Measurements from ENCODE around the gene TNFAIP8.

Gene TNFAIP8

DNA sequence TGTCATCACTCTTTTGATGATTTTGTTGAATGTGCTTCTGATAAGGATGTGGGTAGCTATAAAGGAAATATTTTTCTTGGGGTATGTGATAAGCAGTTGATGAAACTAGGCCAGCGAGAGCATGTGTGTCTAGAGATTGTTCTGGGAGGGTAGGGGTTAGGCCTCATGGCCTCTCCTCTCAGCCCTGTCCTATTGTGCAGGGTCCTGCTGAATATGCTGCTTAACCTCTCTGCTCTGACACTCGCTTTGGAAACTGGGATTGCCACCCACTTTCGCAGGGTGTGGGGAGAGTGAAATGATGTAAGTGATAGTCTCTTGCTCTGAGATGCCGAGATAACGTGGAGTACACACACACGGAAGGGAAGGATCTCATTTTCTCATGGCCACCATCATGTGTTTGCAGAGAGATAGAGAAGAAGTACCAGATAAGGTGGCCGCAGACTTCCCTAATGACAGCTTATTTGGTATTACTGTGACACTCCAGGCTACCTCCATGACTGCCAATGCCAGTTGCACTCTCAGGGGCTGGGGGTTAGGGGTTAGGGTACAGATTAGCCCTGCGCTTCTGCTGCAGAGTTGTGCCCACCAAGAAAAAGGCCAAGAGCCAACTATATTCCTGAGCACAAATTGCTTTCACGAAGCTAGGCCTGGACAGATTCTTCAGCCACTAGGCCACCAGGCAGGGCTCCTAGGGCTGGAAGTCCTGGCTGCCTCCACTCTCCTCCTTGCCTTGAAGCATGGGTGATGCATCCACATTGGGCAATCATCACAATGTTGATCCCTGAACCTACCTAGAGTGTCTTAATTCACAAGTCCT lies 25.2 kb upstream of the TNFAIP8 start:
- H3K27me3 ChIP-seq (ENCODE audit: insufficient read depth, poor library complexity, severe bottlenecking) = no peaks in the 10 kb centered on the region
- no peak for DNase-seq (ENCODE audit: low spot score)

DNA sequence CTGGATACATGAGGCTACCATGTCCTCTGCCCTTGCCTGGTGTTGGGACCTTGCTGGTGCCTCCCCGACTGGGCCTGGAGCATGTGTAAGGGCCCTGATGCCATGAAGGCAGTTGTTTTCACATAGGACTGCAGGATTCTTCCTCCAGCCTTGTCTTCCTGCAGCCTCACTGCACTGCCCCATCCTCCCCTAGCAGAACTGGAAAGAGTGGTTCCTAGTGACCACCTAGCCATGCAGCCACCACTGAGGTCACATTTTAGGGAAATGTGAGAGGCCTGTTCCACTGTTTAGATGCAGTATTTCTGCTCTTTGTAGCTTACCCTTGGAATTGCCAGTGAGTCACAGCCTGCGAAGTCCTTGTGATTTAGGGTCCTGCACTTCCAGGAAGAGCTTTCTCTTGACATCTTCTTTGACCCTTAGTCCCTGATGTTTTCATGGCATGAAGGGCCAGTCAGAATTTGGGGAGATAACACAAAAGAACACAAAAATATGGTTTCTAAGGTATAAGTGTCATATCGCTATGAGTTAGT lies 24.2 kb upstream of the TNFAIP8 start:
- H3K9me3 ChIP-seq (ENCODE audit: severe bottlenecking) = no peaks in the 10 kb centered on the region
- no peak for TF ChIP-seq CTCF (IDR thresholded peaks at IDR 0.05; ENCODE audit: poor library complexity, severe bottlenecking)
- no peak for DNase-seq (ENCODE audit: low spot score)
- H3K4me3 ChIP-seq (ENCODE audit: severe bottlenecking) = no peak overlapping the region
- peaks cover 41% of the 10 kb centered on the region for H3K4me1 ChIP-seq (ENCODE audit: insufficient read depth, poor library complexity, severe bottlenecking)
- H3K27me3 ChIP-seq (ENCODE audit: insufficient read depth, poor library complexity, severe bottlenecking) = no peaks in the 10 kb centered on the region
- peak overlapping the region; percentile 84 for H3K27ac ChIP-seq (ENCODE audit: poor library complexity, severe bottlenecking)
- no peaks in the 10 kb centered on the region for H3K36me3 ChIP-seq (ENCODE audit: low read depth)
- ATAC-seq (ENCODE audit: low read depth) = no peak

More for the DNA sequence above, 25.2 kb upstream of the TNFAIP8 start:
- Histone ChIP-seq H3K9me3 (ENCODE audit: severe bottlenecking) (no peaks in the 10 kb centered on the region), H3K4me3 (ENCODE audit: severe bottlenecking) (no peak overlapping the region), H3K36me3 (ENCODE audit: low read depth) (no peaks in the 10 kb centered on the region), H3K4me1 (ENCODE audit: insufficient read depth, poor library complexity, severe bottlenecking) (peaks cover 43% of the 10 kb centered on the region), H3K27ac (ENCODE audit: poor library complexity, severe bottlenecking) (no peak overlapping the region)
- no peak for TF ChIP-seq CTCF (IDR thresholded peaks at IDR 0.05; ENCODE audit: poor library complexity, severe bottlenecking)
- no peak for ATAC-seq (ENCODE audit: low read depth)

DNA sequence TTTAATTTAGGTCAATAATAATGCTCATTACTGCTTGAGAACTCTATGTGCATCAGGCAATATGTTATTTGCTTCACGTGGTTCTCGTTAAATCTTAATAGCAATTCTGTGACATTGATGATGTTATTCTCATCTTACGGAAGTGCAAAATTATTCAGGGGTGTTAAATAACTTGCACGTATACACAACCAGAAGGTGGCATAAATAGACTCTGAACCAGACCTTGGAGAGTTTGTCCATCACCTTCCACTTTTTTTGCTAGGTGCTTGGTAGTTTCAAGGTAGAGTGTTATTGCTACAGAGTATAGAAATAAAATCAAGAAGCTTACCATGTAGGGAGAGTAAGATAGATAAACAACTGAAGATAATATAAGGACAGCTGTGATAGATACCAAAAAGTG lies 23.6 kb upstream of the TNFAIP8 start:
- H3K4me1 ChIP-seq (ENCODE audit: insufficient read depth, poor library complexity, severe bottlenecking) = peaks cover 41% of the 10 kb centered on the region
- no peaks in the 10 kb centered on the region for H3K27me3 ChIP-seq (ENCODE audit: insufficient read depth, poor library complexity, severe bottlenecking)
- no peaks in the 10 kb centered on the region for H3K36me3 ChIP-seq (ENCODE audit: low read depth)
- H3K27ac ChIP-seq (ENCODE audit: poor library complexity, severe bottlenecking) = peak overlapping the region; percentile 84
- DNase-seq (ENCODE audit: low spot score) (no peak), ATAC-seq (ENCODE audit: low read depth) (no peak)
- TF ChIP-seq CTCF (IDR thresholded peaks at IDR 0.05; ENCODE audit: poor library complexity, severe bottlenecking) = no peak
- H3K9me3 ChIP-seq (ENCODE audit: severe bottlenecking) = no peaks in the 10 kb centered on the region
- H3K4me3 ChIP-seq (ENCODE audit: severe bottlenecking) = no peak overlapping the region

DNA sequence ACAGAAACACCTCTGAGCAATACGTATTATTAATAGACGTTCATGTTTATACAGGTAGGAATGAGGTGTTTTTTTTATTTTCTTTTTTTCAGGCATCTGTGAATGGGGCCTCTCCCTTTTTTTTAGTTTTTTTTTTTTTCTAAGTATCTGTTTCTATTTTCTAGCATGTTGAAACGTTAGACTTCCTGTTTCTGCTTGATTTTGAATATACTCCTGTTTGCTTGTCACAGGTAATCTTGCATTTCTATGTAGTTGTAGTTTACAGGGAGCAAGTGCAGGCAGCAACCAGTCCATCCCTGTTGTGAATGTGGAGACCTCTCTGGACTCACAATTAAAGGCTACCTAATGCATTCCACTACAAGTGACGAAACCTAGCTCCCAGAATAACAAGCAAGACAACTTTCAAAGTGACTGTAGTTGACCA lies 22.8 kb upstream of the TNFAIP8 start:
- H3K27ac ChIP-seq (ENCODE audit: poor library complexity, severe bottlenecking) = peak overlapping the region; percentile 84

More for the DNA sequence above, 22.8 kb upstream of the TNFAIP8 start:
- H3K27me3 ChIP-seq (ENCODE audit: insufficient read depth, poor library complexity, severe bottlenecking) = no peaks in the 10 kb centered on the region
- DNase-seq (ENCODE audit: low spot score) (no peak), ATAC-seq (ENCODE audit: low read depth) (peak; percentile 51)
- TF ChIP-seq CTCF (IDR thresholded peaks at IDR 0.05; ENCODE audit: poor library complexity, severe bottlenecking) = no peak
- H3K4me3 ChIP-seq (ENCODE audit: severe bottlenecking) = peak overlapping the region; percentile 0
- H3K36me3 ChIP-seq (ENCODE audit: low read depth) = no peaks in the 10 kb centered on the region
- no peaks in the 10 kb centered on the region for H3K9me3 ChIP-seq (ENCODE audit: severe bottlenecking)
- H3K4me1 ChIP-seq (ENCODE audit: insufficient read depth, poor library complexity, severe bottlenecking) = peaks cover 41% of the 10 kb centered on the region
